Fibroblast of villous mesenchyme (primary cell): Measurements from ENCODE around the gene LRRC66. TPM values are rescaled to one million over a fixed set of nuclear protein-coding genes. Genes with fewer than 3 reads are reported as not detected.

Experiments
- DNase-seq: peaks from one replicate; pipeline ENCODE4 v3.0.0-alpha.2; 2010; ENCODE audit warnings: low read depth
- H3K4me3 ChIP-seq: 2 replicates; pipeline ENCODE4 v1.5.1; 2011; ENCODE audit warnings: low read depth, mild to moderate bottlenecking, low read length
- total RNA-seq: library from RNA; depleted of rRNA; stranded (reverse); fragments of >200 nt; gene quantifications from 2 replicates; pipeline ENCODE4 v1.2.3, GENCODE V29; 2012
- TF ChIP-seq, protein P1 (sequence below): IDR thresholded peaks from 2 replicates; pipeline ENCODE4 v1.5.1; 2012; ENCODE audit warnings: low read depth, mild to moderate bottlenecking, low read length; ENCODE audit not compliant: insufficient read depth

LRRC66 gene
- total RNA-seq, 1 donor, result 0.43 TPM

DNA sequence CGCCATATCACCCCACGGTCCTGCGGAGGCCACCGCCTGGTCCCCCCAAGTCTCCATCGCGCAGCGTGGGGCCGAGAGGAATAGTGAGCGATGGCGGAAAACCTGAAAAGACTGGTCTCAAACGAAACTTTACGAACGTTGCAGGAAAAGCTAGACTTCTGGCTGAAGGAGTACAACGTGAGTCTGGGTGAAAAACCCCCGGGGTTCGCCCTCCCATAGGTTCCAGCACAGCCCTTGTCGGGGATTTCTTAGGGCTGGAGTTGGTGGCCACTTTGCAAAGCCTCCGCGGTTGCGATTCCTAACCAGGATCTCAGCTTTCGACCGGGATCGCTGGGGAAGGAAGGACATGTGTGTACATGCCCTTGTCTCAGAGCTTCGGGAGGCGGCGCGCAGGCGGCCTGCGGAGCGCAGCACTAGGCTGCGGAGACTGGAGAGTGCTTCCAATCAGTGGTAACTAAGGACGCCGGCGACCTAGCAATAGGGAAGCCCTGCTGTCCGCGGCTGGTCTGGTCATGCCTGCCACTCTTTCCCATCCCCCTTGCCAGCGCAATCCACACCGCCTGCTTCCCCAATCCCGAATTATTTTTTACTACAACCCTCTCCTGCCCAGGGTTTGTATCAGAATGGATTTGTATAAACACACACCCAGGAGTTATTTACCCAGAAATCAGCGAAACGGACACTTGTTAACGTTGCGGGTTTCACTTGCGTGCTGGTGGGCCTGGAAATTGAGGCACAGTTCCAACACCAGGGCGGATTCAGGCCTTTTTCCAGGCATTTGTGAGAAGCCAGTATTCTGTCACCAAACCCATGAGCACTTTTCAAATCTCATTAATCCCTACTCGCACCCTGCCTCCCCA, 31.7 kb upstream of the LRRC66 start:
- peak overlapping the region; percentile 75 for H3K4me3 ChIP-seq
- DNase-seq, result peak; percentile 92
- TF ChIP-seq, protein P1, sequence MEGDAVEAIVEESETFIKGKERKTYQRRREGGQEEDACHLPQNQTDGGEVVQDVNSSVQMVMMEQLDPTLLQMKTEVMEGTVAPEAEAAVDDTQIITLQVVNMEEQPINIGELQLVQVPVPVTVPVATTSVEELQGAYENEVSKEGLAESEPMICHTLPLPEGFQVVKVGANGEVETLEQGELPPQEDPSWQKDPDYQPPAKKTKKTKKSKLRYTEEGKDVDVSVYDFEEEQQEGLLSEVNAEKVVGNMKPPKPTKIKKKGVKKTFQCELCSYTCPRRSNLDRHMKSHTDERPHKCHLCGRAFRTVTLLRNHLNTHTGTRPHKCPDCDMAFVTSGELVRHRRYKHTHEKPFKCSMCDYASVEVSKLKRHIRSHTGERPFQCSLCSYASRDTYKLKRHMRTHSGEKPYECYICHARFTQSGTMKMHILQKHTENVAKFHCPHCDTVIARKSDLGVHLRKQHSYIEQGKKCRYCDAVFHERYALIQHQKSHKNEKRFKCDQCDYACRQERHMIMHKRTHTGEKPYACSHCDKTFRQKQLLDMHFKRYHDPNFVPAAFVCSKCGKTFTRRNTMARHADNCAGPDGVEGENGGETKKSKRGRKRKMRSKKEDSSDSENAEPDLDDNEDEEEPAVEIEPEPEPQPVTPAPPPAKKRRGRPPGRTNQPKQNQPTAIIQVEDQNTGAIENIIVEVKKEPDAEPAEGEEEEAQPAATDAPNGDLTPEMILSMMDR, result no peak

DNA sequence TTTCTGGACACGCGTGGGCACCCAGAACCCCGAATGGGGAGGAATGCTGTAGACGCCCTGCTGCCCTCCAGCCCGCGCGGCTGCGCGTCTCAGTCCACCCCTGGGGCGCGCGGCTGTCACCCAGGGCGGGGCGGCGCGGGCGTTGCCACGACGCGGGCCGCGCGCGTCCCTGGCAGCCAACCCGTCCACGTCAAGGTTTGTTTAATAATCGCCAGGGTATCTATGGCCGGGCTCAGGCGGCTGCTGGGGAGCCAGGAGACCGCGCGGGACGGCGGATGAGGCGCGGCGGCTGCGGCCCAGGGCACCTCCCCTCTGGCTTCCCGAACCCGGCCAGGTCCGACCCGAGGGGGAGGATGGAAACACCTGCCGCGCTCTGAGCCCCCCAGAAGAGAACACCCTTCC, 31.1 kb upstream of the LRRC66 start, which contains the start of gene SPATA18:
SPATA18 (plus strand) TSS at position 92 of the 402 bp plus-strand sequence. CDS start 401 bp downstream, outside the sequence.
- TF ChIP-seq, protein P1, result no peak
- peak; percentile 24 for DNase-seq

DNA sequence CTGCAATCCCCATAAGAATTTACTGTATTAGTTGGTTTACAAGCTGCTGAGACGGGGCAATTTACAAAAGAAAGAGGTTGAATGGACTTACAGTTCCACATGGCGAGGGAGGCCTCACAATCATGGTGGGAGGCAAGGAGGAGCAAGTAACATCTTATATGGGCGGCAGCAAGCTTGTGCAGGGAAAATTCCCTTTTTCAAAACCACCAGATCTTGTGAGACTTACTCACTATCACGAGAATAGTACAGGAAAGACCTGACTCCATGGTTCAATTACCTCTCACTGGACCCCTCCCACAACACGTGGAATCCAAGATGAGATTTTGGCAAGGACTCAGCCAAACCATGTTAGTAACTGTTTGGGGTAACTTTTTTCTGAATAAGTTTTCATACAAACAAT, 29.1 kb upstream of the LRRC66 start:
- H3K4me3 ChIP-seq, result no peak overlapping the region
- no peak for DNase-seq
- TF ChIP-seq, protein P1, result no peak

More for the DNA sequence above, 31.1 kb upstream of the LRRC66 start, which contains the start of gene SPATA18:
- H3K4me3 ChIP-seq, result peak within 1 kb of the TSS; percentile 75

DNA sequence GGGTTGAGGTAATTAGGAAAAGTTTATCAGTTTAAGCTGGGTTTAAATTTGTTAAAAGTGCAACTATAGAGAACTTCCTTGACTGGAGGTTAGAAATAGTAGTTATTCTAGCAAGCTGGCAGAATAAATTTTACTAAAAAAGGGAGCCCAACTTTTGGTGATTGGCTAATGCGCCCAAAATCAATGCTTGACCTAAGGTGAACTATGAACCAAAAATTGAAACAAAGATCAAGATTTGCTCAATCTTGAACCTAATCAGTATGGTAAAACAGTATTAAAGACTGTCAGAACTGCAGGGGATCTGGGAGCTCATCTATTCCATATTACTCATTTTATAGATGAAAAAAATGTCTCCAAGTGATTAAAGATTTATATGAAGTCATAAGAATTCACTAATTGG, 24.9 kb upstream of the LRRC66 start:
- DNase-seq, result no peak
- no peak overlapping the region for H3K4me3 ChIP-seq
- TF ChIP-seq, protein P1, result no peak

DNA sequence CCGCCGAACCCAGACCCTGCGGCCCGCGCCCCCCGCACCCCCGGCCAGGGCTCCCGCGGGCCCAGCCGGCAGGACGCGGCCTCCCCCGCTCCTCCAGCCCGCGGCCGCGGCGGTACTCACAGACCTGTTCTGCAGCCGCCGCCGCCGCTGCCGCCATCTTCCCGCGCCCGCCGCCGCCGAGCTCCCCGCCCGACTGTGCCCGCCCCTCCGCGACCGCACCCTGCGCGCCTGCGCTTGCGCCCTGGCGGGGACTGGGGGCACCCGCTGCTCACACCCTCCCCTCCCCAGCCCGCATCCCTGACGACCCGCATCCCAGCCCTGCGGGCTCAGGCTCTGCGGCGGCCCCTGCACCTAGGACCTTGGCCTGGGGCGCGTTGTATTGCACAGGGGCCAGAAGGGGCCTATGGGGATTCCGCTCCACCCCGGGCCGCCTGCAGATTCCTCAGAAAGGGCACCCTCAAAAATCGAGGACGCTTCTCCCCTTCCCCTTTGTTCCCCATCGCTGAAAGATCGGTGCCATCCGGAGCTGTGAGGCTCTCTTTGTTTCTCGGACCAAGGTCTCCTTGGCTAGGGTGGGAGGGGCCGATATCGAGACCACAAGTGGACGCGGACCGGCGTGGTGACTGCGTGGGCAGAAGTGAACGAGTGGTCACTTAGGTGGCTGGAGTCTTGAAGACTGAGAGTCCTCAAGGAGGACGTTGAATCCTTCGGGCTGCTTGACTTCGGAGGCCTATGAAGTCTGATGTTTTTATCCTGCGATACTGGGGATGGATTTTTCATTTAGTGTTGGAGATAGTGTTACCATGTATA, 18.1 kb upstream of the LRRC66 start, which contains the start of gene SGCB:
SGCB (minus strand) TSS at position 197 of the 810 bp plus-strand sequence; CDS start at position 157, 40 bp downstream.
- TF ChIP-seq, protein P1, result no peak
- peak within 1 kb of the TSS; percentile 86 for H3K4me3 ChIP-seq
- peak; percentile 30 for DNase-seq

DNA sequence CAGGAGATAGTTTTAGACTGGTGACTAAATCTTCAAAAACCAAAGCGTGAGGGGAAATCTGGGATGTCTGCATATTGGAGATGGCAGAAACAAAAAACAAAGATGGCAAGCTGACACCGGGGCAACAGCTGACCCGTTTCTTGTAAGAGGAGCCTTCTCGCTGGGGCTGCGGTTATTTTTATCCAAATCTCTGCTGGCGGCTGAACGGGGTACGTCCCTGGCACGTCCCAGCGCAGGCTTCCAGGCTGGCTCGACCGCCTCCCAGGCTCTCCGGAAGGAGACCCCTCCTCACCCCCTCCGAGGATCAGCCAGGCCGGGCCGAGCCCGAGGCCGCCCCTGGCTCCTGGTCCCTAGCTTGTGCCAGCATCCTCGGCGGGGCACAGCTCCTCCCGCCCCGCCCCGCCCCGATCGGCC, 17.5 kb upstream of the LRRC66 start:
- H3K4me3 ChIP-seq, result peak overlapping the region; percentile 86
- TF ChIP-seq, protein P1, result no peak
- DNase-seq, result peak; percentile 38
